COR-L47 (cell line): Measurements from ENCODE around the gene RNF113A.
"Not testable (repeated sequence)": the region's sequence is repeated elsewhere in the genome, so short reads cannot be mapped to it uniquely, and the experiment has no call there.

Experiments
- DNase-seq: peaks from one replicate; lab custom pipeline; 2025; lab: John Stamatoyannopoulos, UW

Gene RNF113A

DNA sequence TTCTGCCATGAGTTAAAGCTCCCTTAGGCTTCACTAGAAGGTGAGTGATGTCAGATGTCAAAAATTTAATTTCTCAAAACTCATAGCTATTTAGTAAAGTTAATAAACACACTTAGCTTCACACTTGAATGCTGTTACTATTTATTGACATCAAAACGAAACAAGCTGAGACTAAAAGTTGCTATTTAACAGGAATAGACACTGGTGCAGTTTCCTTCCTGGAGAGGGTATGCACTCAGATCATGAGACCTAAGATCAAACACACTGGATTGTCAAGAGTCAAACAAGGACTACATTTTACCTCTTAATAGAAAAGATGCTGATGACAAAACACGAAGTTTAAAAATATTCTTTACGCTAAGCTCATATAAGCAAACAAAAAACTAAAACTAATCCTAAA is 37.6 kb downstream of the RNF113A start:
- no peak for DNase-seq

DNA sequence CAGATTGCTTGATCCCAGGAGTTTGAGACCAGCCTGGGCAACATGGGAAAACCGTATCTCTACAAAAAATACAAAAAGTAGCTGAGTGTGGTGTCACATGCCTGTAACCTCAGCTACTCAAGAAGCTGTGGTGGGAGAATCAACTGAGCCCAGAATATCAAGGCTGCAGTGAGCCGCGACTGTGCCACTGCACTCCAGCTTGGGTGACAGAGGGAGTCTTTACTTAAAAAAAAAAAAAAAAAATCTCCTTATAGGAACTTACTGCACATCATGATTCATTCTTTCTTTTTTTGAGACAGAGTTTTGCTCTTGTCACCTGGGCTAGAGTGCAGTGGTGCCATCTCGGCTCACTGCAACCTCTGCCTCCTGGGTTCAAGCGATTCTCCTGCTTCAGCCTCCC is 43.1 kb downstream of the RNF113A start:
- DNase-seq, result no peak

DNA sequence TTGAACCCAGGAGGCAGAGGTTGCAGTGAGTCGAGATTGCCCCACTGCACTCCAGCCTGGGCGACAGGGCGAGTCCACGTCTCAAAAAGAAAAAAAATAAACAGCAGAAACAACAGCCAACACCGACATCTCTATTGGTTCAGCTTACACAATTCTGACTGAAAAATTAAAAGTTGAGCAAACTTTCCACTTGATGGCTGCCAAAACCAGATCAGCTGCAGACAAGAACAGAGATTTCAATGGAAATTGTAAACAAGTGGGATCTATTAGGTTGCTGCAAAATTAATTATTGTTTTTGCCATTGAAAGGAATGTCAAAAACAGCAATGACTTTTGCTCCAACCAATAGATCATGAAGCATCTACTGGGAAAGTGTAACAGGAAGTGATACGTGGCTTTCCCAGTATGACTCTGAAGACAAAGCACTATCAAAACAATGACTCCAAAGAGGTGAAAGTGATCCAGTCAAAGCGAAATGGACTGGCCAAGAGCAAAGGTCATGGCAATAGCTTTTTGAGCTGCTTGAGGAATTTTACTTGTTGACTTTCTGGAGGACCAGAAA is 45.1 kb downstream of the RNF113A start:
- DNase-seq, result no peak

DNA sequence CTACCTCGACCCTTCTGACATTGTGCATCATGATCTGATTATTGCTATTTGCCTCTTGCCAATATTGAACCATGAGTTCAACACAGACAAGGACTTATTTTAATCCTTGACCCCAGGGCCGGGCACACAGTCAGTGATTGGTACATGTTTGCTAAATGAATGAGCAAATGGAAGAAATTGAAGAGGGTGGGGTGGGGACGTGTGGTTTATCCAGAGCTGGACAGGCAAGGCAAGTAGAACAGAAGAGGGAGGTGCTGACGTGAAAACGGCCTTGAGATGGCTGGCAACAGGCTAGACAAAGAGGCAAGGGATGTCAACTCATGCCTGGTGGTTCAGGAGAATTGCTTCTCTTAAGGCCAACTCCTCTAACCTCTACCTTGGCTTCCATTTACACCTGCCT is 47.3 kb downstream of the RNF113A start:
- not testable (repeated sequence) for DNase-seq

DNA sequence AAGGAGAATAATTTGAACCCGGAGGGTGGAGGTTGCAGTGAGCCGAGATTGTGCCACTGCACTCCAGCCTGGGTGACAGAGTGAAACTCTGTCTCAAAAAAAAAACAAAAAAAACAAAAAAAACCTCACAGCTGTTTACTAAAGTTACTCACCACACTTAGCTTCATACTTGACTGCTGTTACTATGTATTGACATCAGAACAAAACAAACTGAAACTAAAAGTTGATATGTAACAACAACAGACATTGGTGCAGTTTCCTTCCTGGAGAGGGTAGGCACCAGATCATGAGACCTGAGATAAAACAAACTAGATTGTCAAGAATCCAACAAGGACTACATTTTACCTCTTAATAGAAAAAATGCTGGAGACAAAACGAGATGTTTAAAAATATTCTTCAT is 49.8 kb downstream of the RNF113A start:
- DNase-seq, result not testable (repeated sequence)
